H1 (cell line): ENCODE results near the gene LPAR3. TPM values are rescaled to one million over a fixed set of nuclear protein-coding genes. Genes with fewer than 3 reads are reported as not detected.
A peak's percentile ranks its signal among the peaks of the same experiment; 100 is the strongest.

Experiments
- CTCF ChIA-PET: fragments of 300-600 bp; sonication (Branson Sonifier 250); formaldehyde crosslinking; loops from one replicate; lab custom pipeline; 2021; ENCODE audit not compliant: partially characterized antibody; lab: Charles Lee
- POLR2A ChIA-PET: fragments of 300-600 bp; sonication (Branson Sonifier 250); formaldehyde crosslinking; loops from one replicate; lab custom pipeline; 2021; ENCODE audit warnings: inconsistent platforms; ENCODE audit not compliant: partially characterized antibody; lab: Charles Lee
- DNase-seq, 2 experiments: peaks; one replicate each; pipeline versions ENCODE4 v3.0.0 to v3.0.0-alpha.2; 2010 to 2022; ENCODE audit warnings: low spot score in 2 of 2, low read depth in 1 of 2, mixed read lengths in 1 of 2
- FAIRE-seq: peaks from 2 replicates; lab custom pipeline; 2011; peaks lifted over from hg19 to GRCh38; lab: Jason Lieb, UNC
- H2AFZ ChIP-seq: 2 replicates; pipeline ENCODE4 v1.8.1; 2012; ENCODE audit warnings: low read length, inconsistent platforms
- H2AK5ac ChIP-seq: 2 replicates; pipeline ENCODE4 v1.6.1; 2013; ENCODE audit warnings: low read depth, low read length
- H2BK120ac ChIP-seq: replicated peaks from 2 replicates; pipeline ENCODE3; 2013; ENCODE audit warnings: low read depth, low read length, inconsistent platforms
- H2BK12ac ChIP-seq: 2 replicates; pipeline ENCODE4 v1.6.1; 2013; ENCODE audit warnings: low read depth, low read length
- H2BK15ac ChIP-seq: 2 replicates; pipeline ENCODE4 v1.6.1; 2013; ENCODE audit warnings: low read length
- H2BK20ac ChIP-seq: 2 replicates; pipeline ENCODE4 v1.6.1; 2013; ENCODE audit warnings: low read length
- H2BK5ac ChIP-seq: 2 replicates; pipeline ENCODE4 v1.6.1; 2013; ENCODE audit warnings: low read depth, low read length
- H3K14ac ChIP-seq: 2 replicates; pipeline ENCODE4 v1.6.1; 2013; ENCODE audit warnings: inconsistent platforms; ENCODE audit not compliant: insufficient read length
- H3K18ac ChIP-seq: 2 replicates; pipeline ENCODE4 v1.6.1; 2013; ENCODE audit warnings: low read length; ENCODE audit errors: extremely low read depth
- H3K23ac ChIP-seq: 2 replicates; pipeline ENCODE4 v1.6.1; 2013; ENCODE audit warnings: inconsistent platforms; ENCODE audit not compliant: insufficient read length
- H3K23me2 ChIP-seq: 2 replicates; pipeline ENCODE4 v1.6.1; 2013; ENCODE audit warnings: low read depth, low read length
- H3K27ac ChIP-seq: 2 replicates; pipeline ENCODE4 v1.6.1; 2011; ENCODE audit warnings: low read depth, low read length, inconsistent platforms
- H3K27me3 ChIP-seq, 4 experiments: replicated peaks in 1 of 4; 1 replicate in 1 of 4; 2 replicates in 3 of 4; pipeline versions ENCODE4 v1.6.1 to v1.8.1; 2011 to 2013; ENCODE audit warnings: low read length in 3 of 4, mild to moderate bottlenecking in 3 of 4, inconsistent platforms in 2 of 4, mixed read lengths in 2 of 4, moderate library complexity in 1 of 4; ENCODE audit not compliant: control insufficient read depth in 3 of 4, insufficient read depth in 3 of 4; ENCODE audit errors: extremely low read depth in 1 of 4
- H3K36me3 ChIP-seq, 4 experiments: 2 replicates each; pipeline versions ENCODE4 v1.6.1 to v1.8.1; 2011 to 2013; ENCODE audit warnings: mild to moderate bottlenecking in 4 of 4, low read length in 3 of 4, moderate library complexity in 2 of 4, control low read depth in 1 of 4, inconsistent platforms in 1 of 4; ENCODE audit not compliant: insufficient read depth in 4 of 4, control insufficient read depth in 2 of 4
- H3K4ac ChIP-seq: replicated peaks from 2 replicates; pipeline ENCODE3; 2013; ENCODE audit warnings: low read length, low read depth, mixed read lengths, inconsistent platforms; ENCODE audit not compliant: insufficient read length
- H3K4me1 ChIP-seq, 4 experiments: replicated peaks in 1 of 4; 1 replicate in 1 of 4; 2 replicates in 3 of 4; pipeline versions ENCODE4 v1.6.1 to v1.8.1; 2011 to 2013; ENCODE audit warnings: low read length in 3 of 4, inconsistent platforms in 2 of 4, mixed read lengths in 1 of 4; ENCODE audit not compliant: insufficient read depth in 4 of 4, control insufficient read depth in 3 of 4
- H3K4me2 ChIP-seq, 2 experiments: 2 replicates each; pipeline versions ENCODE4 v1.6.1 to v1.8.1; 2011 to 2013; ENCODE audit warnings: low read depth in 2 of 2, low read length in 2 of 2, control low read depth in 1 of 2, inconsistent platforms in 1 of 2, mild to moderate bottlenecking in 1 of 2; ENCODE audit not compliant: insufficient read depth in 1 of 2
- H3K4me3 ChIP-seq, 4 experiments: fragments of 200-600, 300-600 bp in 1 of 4; sonication (generic), shearing (Covaris generic), sonication (Bioruptor Twin) in 1 of 4; 2 replicates each; pipeline versions ENCODE4 v1.5.1 to v1.8.1; 2011 to 2016; ENCODE audit warnings: low read length in 4 of 4, low read depth in 3 of 4, control low read depth in 2 of 4, inconsistent platforms in 2 of 4, mild to moderate bottlenecking in 2 of 4, mixed read lengths in 1 of 4, moderate library complexity in 1 of 4; ENCODE audit not compliant: insufficient read depth in 2 of 4; ENCODE audit errors: extremely low read depth in 1 of 4
- H3K56ac ChIP-seq: replicated peaks from 2 replicates; pipeline ENCODE3; 2013; ENCODE audit warnings: low read depth, mild to moderate bottlenecking, mixed read lengths, low read length, inconsistent platforms; ENCODE audit not compliant: insufficient read length
- H3K79me1 ChIP-seq: 2 replicates; pipeline ENCODE4 v1.6.1; 2013; ENCODE audit warnings: low read depth, low read length, control low read depth
- H3K79me2 ChIP-seq, 2 experiments: 2 replicates each; pipeline versions ENCODE4 v1.6.1 to v1.8.1; 2012 to 2013; ENCODE audit warnings: low read length in 2 of 2, mild to moderate bottlenecking in 2 of 2, inconsistent platforms in 1 of 2; ENCODE audit not compliant: insufficient read depth in 2 of 2, control insufficient read depth in 1 of 2
- H3K9ac ChIP-seq, 4 experiments: replicated peaks in 1 of 4; 1 replicate in 1 of 4; 2 replicates in 3 of 4; pipeline versions ENCODE4 v1.6.1 to v1.8.1; 2011 to 2013; ENCODE audit warnings: low read depth in 3 of 4, low read length in 3 of 4, control low read depth in 2 of 4, mild to moderate bottlenecking in 2 of 4, moderate library complexity in 2 of 4, inconsistent platforms in 1 of 4; ENCODE audit errors: extremely low read depth in 1 of 4
- H3K9me3 ChIP-seq, 2 experiments: 2 replicates each; pipeline versions ENCODE4 v1.6.1 to v1.8.1; 2012 to 2013; ENCODE audit warnings: mild to moderate bottlenecking in 2 of 2, moderate library complexity in 2 of 2, control low read depth in 1 of 2, inconsistent platforms in 1 of 2, low read depth in 1 of 2, low read length in 1 of 2, mixed read lengths in 1 of 2; ENCODE audit not compliant: insufficient read depth in 2 of 2
- H4K20me1 ChIP-seq, 2 experiments: replicated peaks in 1 of 2; 2 replicates each; pipeline versions ENCODE3 to v1.8.1; 2011 to 2013; ENCODE audit warnings: inconsistent platforms in 2 of 2, low read length in 2 of 2, mild to moderate bottlenecking in 1 of 2; ENCODE audit not compliant: insufficient read depth in 2 of 2, control insufficient read depth in 1 of 2
- H4K5ac ChIP-seq: 2 replicates; pipeline ENCODE4 v1.6.1; 2013; ENCODE audit warnings: low read length, low read depth, mixed read lengths, inconsistent platforms; ENCODE audit not compliant: insufficient read length
- H4K8ac ChIP-seq: 2 replicates; pipeline ENCODE4 v1.8.0; 2013; ENCODE audit warnings: mild to moderate bottlenecking, moderate library complexity, low read length, inconsistent platforms; ENCODE audit not compliant: insufficient read depth; ENCODE audit errors: extremely low read depth
- H4K91ac ChIP-seq: replicated peaks from 2 replicates; pipeline ENCODE3; 2013; ENCODE audit warnings: low read length, mixed read lengths, inconsistent platforms; ENCODE audit not compliant: insufficient read length
- CTCF ChIP-seq, 3 experiments: IDR thresholded peaks; 1 replicate in 2 of 3; 2 replicates in 1 of 3; pipeline versions ENCODE4 v1.5.1 to v1.6.1; 2011; ENCODE audit warnings: low read length in 3 of 3, mild to moderate bottlenecking in 3 of 3, inconsistent platforms in 2 of 3, low read depth in 1 of 3, moderate library complexity in 1 of 3; ENCODE audit not compliant: insufficient read depth in 1 of 3; ENCODE audit errors: control extremely low read depth in 1 of 3
- PHF8 ChIP-seq: fragments of 200-600 bp; sonication (generic); conservative IDR thresholded peaks from 2 replicates; pipeline ENCODE4 v1.7.1; 2012; ENCODE audit warnings: low read depth, mild to moderate bottlenecking, inconsistent platforms, low read length, moderate library complexity
- SRF ChIP-seq: IDR thresholded peaks from 2 replicates; pipeline ENCODE4 v1.6.1; 2011; ENCODE audit warnings: mild to moderate bottlenecking, low read depth, low read length, moderate library complexity
- WGBS, 2 experiments: shearing (Covaris generic) in 1 of 2; methylation state at CpG; one replicate each; pipeline versions ENCODE4 v1.1.6 to v1.1.7; 2013 to 2015; ENCODE audit warnings: low lambda C conversion rate in 2 of 2, mixed read lengths in 2 of 2, inconsistent platforms in 1 of 2, low coverage in 1 of 2, missing lambda C conversion rate in 1 of 2; ENCODE audit not compliant: insufficient replicate concordance in 2 of 2, insufficient coverage in 1 of 2, insufficient read length in 1 of 2; ENCODE audit errors: extremely low coverage in 1 of 2, missing lambda C conversion rate in 1 of 2; 5-methylcytosine and 5-hydroxymethylcytosine counted together
- polyA plus RNA-seq, 7 experiments: library from polyadenylated mRNA; depleted of rRNA in 3 of 7; stranded (reverse) in 5 of 7; unstranded in 2 of 7; fragments of >200 nt in 5 of 7; fragments of 200-250 nt in 2 of 7; gene quantifications; 1 replicate in 5 of 7; 2 replicates in 1 of 7; 4 replicates in 1 of 7; pipeline versions ENCODE4 v1.2.1 to v1.2.3, GENCODE V29; 2011 to 2013; ENCODE audit warnings: missing spikeins in 2 of 7, mixed read lengths in 2 of 7
- total RNA-seq: library from RNA; stranded (reverse); fragmentation: NEBNext Ultra II Directional; extraction: Animal tissue kit (Norgen Biotek cat#: 25700); gene quantifications from 2 replicates; pipeline ENCODE4 v1.2.1, GENCODE V29; 2021

Gene LPAR3
- total and polyA plus RNA-seq, 2 of the 8 experiments (the other 6 are each of a cell fraction or from before 2014, with no cell fraction given), result 17.1 to 25.4 TPM

- no peak overlapping the region for H2BK120ac ChIP-seq
- H3K9me3 ChIP-seq, result no peaks in the 10 kb centered on the region
- no peak overlapping the region for H2BK12ac ChIP-seq
- no peaks in the 10 kb centered on the region for H4K20me1 ChIP-seq
- no peaks in the 10 kb centered on the region for H3K23me2 ChIP-seq
- H4K8ac ChIP-seq, result no peak overlapping the region
- TF ChIP-seq PHF8 (no peak), CTCF (IDR thresholded peaks at IDR 0.05; ENCODE audit: control extremely low read depth in 1 of 3, insufficient read depth in 1 of 3, low read depth in 1 of 3, low read length in 3 of 3) (no peak), SRF (no peak)
- FAIRE-seq (no peak), DNase-seq (peak in 1 of 2 experiments; percentile 8)
- H2BK20ac ChIP-seq, result no peak overlapping the region
- no peaks in the 10 kb centered on the region for H3K79me1 ChIP-seq
- H3K27me3 ChIP-seq, result no peaks in the 10 kb centered on the region
- H3K4ac ChIP-seq, result no peak overlapping the region
- H3K27ac ChIP-seq, result no peak overlapping the region
- no peak overlapping the region for H3K4me2 ChIP-seq
- no peaks in the 10 kb centered on the region for H3K4me1 ChIP-seq
- POLR2A ChIA-PET, result no interaction called here
- 100% methylated on average over 1 of the region's 1 CpG; no CpG with 5 or more reads in 1 of the 2 experiments for WGBS, 2 experiments
- H3K56ac ChIP-seq, result no peak overlapping the region
- H3K4me3 ChIP-seq, result no peak overlapping the region
- CTCF ChIA-PET, result interaction anchor here (0.7 to 4.9 kb wide), 2 partner anchors 24 to 26 kb away, joined by 3 to 22 read pairs; no protein-coding TSS in a partner anchor
- H2AK5ac ChIP-seq, result no peak overlapping the region
- H3K18ac ChIP-seq, result no peak overlapping the region
- H3K23ac ChIP-seq, result no peak overlapping the region
- H2AFZ ChIP-seq, result no peak overlapping the region
- H3K79me2 ChIP-seq, result no peaks in the 10 kb centered on the region
- no peak overlapping the region for H4K91ac ChIP-seq
- no peak overlapping the region for H4K5ac ChIP-seq
- H3K36me3 ChIP-seq, result no peaks in the 10 kb centered on the region
- H2BK15ac ChIP-seq, result no peak overlapping the region
- no peak overlapping the region for H2BK5ac ChIP-seq
- H3K14ac ChIP-seq, result no peak overlapping the region
- H3K9ac ChIP-seq, result no peak overlapping the region
Observed at GRCh38 chr1:84920159-84920558, 27.2 kb upstream of the LPAR3 start.
